ENCODE data around the gene MRM3.

DNA sequence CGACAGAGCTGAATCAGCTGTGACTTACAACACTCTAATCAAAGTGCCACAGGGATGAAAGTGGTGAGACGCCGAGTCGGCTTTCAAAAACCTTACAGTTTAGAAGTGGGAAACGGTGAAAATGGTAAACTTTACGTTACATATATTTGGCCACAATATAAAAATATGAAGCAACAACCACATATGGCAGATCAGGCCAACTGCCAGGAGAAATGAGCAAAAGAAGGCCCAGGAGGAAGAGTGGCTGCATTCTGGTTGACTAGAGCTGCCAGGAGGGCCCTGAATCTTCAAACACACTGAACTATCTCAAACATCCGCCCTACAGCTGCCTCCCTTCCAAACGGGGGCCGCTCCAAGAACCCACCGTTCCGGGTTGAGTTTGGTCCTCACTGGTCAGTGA lies 56.3 kb downstream of the MRM3 start:
- TF ChIP-seq, protein P1, sequence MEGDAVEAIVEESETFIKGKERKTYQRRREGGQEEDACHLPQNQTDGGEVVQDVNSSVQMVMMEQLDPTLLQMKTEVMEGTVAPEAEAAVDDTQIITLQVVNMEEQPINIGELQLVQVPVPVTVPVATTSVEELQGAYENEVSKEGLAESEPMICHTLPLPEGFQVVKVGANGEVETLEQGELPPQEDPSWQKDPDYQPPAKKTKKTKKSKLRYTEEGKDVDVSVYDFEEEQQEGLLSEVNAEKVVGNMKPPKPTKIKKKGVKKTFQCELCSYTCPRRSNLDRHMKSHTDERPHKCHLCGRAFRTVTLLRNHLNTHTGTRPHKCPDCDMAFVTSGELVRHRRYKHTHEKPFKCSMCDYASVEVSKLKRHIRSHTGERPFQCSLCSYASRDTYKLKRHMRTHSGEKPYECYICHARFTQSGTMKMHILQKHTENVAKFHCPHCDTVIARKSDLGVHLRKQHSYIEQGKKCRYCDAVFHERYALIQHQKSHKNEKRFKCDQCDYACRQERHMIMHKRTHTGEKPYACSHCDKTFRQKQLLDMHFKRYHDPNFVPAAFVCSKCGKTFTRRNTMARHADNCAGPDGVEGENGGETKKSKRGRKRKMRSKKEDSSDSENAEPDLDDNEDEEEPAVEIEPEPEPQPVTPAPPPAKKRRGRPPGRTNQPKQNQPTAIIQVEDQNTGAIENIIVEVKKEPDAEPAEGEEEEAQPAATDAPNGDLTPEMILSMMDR (IDR thresholded peaks at IDR 0.05), result no peak
- TF ChIP-seq POLR2AphosphoS5 (IDR thresholded peaks at IDR 0.05), result no peak
